Mammary epithelial cell (primary cell): ENCODE results near the gene STAC3.

Source experiments
- EZH2 ChIP-seq: IDR thresholded peaks from 2 replicates; pipeline ENCODE4 v1.6.1; 2012; ENCODE audit warnings: low read length, inconsistent platforms, borderline replicate concordance
- TF ChIP-seq, protein P1 (sequence below), 2 donors: IDR thresholded peaks in 1 of 2; conservative IDR thresholded peaks in 1 of 2; 2 replicates each; pipeline ENCODE4 v1.5.1; 2011 to 2012; ENCODE audit warnings: inconsistent platforms in 2 of 2, low read length in 2 of 2, mild to moderate bottlenecking in 2 of 2, control low read depth in 1 of 2, low read depth in 1 of 2; ENCODE audit not compliant: insufficient read depth in 1 of 2; ENCODE audit errors: extremely low read depth in 1 of 2

- TF ChIP-seq, protein P1, sequence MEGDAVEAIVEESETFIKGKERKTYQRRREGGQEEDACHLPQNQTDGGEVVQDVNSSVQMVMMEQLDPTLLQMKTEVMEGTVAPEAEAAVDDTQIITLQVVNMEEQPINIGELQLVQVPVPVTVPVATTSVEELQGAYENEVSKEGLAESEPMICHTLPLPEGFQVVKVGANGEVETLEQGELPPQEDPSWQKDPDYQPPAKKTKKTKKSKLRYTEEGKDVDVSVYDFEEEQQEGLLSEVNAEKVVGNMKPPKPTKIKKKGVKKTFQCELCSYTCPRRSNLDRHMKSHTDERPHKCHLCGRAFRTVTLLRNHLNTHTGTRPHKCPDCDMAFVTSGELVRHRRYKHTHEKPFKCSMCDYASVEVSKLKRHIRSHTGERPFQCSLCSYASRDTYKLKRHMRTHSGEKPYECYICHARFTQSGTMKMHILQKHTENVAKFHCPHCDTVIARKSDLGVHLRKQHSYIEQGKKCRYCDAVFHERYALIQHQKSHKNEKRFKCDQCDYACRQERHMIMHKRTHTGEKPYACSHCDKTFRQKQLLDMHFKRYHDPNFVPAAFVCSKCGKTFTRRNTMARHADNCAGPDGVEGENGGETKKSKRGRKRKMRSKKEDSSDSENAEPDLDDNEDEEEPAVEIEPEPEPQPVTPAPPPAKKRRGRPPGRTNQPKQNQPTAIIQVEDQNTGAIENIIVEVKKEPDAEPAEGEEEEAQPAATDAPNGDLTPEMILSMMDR (conservative IDR thresholded peaks at IDR 0.05 in 1 of 2, IDR thresholded peaks at IDR 0.05 in 1 of 2; ENCODE audit: extremely low read depth in 1 of 2, insufficient read depth in 1 of 2, low read depth in 1 of 2, low read length in 2 of 2), result no peak
- peak; percentile 58 for TF ChIP-seq EZH2
Measured at GRCh38 chr12:57219205-57219992, 31.6 kb downstream of the STAC3 start.
